Activated naive CD4-positive, alpha-beta T cell treated with anti-CD3 and anti-CD28 coated beads, Interleukin-2, amount 50 U/mL, for 16 hours (primary cell): ENCODE results near the gene KCNH1.

ENCODE experiments used
- DNase-seq: peaks from one replicate; pipeline ENCODE4 v3.0.0-alpha.2; 2020

Gene KCNH1

GRCh38 chr1:210853276-210853675 is 280.7 kb downstream of the KCNH1 start:
- no peak for DNase-seq

DNA sequence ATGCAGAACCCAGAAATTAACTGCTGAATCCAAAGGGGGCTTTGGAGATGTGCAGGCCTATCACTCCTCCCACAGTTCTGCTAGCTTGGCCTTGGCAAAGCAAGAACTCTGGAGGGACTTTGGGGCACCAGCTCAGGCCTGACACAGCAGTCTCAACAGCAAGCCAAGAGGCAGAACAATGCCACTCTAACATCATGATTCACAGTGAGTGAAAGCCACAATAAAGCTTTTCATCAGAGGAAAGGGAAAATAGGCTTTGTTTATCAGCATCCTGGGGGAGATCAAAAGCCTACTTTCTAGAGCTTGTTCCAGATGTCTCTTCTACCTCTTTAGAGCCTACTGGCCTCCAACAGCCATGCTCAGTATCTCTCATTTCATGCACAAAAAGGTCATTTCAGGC is 283.4 kb downstream of the KCNH1 start:
- DNase-seq: no peak

- DNase-seq: no peak
These were observed 285.5 kb downstream of the KCNH1 start for GRCh38 chr1:210848474-210848873.

- DNase-seq: no peak
These were observed 291.9 kb downstream of the KCNH1 start for GRCh38 chr1:210841926-210842625.

- no peak for DNase-seq
These were observed 303.6 kb downstream of the KCNH1 start for GRCh38 chr1:210830034-210831028.

GRCh38 chr1:210828996-210829596 is 304.9 kb downstream of the KCNH1 start:
- DNase-seq: no peak

DNA sequence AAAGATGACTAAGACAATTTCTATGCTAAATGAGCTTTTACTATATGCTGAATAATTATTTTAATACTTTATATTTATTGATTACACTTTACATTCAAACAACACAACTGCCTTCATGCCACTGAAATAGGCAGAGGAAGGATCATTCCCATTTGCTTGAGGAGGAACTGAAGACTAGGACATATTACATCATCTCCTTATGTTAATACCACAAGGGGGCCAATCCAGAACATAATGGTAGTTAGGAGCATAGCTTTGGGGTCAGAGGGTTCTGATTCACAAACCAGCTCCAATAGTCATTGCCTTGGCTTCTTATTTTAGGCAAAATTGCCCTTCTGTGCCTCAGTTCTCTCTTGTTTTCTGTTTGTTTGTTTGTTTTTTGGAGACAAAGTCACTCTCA is 306.5 kb downstream of the KCNH1 start:
- DNase-seq: no peak

DNA sequence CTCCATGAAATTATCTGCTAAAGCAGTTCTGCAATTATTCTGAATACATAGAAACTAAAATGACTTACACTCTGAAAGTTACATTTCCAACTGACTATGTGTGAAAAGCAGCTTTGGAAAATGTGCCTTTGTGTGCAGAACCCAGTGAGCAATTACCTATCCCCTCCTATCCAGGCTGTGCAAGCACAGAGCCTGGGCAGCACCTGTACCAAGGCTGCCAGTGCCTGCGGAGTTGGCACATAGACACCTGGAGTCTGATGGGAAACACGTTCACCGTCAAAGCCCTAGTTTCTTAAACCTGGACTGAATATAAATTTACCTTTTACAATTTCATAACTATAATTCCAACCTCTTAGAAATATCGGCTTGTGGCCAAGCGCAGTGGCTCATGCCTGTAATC is 307.3 kb downstream of the KCNH1 start:
- DNase-seq: no peak

DNA sequence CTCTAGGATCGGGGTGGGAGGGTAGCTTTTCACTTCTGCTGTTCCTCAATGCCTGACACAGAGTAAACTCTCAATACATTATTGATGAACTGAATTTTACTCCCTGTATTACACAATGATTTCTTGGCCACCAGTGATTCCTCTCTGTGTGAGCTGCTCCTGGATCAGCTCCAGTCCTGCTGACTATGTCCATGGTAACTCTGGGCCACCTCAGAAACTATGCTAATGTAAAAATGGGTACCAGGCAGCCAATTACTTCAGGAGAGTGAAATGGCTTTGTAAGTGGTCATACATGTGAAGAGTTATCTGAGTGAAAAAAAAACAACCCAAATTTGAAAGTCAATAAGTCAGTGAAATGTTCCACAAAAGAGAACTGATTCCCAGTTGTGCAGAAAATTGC is 311.0 kb downstream of the KCNH1 start:
- no peak for DNase-seq

- no peak for DNase-seq
These were observed 311.7 kb downstream of the KCNH1 start for GRCh38 chr1:210822241-210822640.

DNA sequence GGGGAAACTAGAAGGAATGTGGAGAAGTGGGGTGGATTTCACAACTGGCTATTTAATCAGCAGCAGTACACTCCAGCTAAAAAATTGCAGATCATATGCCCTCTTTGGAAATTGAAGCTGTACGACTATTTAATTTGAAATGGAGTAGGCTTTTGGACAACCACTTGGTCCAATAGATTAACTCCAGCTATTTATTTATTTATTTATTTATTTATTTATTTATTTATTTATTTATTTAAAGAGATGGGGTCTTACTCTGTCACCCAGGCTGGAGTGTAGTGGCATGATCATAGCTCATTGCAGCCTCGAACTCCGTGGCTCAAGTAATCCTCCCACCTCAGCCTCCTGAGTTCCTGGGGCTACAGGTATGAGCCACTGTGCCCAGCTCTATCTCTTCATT is 312.3 kb downstream of the KCNH1 start:
- DNase-seq: no peak

- no peak for DNase-seq
These were observed 314.7 kb downstream of the KCNH1 start for GRCh38 chr1:210819266-210819665.

GRCh38 chr1:210817385-210818275 is 316.3 kb downstream of the KCNH1 start:
- DNase-seq: no peak

- DNase-seq: no peak
These were observed 318.1 kb downstream of the KCNH1 start for GRCh38 chr1:210815641-210816550.

GRCh38 chr1:210814382-210815123 is 319.4 kb downstream of the KCNH1 start:
- DNase-seq: no peak

DNA sequence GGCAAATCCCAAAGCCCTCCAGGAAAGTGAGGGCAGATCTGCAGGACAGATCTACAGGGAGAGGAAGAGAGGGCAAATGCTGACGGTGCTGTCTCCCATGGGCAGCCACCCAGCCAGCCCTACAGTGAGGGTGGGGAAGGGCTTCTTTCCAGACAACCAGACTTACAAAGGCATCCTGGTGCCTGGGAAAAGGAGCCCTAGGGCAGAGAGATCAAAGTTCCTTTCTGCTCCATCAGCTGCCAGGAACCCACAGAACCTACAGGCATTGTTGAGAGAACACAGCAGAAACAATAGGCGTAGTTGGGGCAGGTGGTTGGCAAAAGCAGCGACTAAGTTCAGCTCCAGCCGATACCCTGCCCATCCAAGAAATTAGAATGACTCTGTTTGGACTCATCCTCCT is 332.4 kb downstream of the KCNH1 start:
- DNase-seq: no peak

GRCh38 chr1:210800756-210801155 is 333.2 kb downstream of the KCNH1 start:
- DNase-seq: no peak

DNA sequence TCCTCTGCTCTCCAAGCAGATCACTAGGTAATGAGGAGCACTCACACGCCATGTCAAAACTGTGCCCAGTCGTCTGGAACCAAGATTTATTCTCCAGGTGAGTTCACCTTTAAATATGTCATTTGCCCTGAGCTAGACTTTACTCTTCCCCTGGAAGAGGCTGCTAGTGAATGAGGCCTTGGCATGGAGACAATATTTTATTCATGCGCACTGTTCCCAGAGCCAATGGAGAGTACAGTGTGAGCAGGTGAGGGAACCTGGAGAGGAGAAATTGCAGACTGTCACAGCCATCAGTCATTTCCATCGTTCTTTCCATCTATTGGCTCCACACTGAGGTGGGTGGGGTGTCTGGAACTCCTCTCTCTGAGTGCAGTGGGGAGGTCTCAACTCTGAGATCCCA is 333.6 kb downstream of the KCNH1 start:
- no peak for DNase-seq

- DNase-seq: no peak
These were observed 336.5 kb downstream of the KCNH1 start for GRCh38 chr1:210797422-210797821.

DNA sequence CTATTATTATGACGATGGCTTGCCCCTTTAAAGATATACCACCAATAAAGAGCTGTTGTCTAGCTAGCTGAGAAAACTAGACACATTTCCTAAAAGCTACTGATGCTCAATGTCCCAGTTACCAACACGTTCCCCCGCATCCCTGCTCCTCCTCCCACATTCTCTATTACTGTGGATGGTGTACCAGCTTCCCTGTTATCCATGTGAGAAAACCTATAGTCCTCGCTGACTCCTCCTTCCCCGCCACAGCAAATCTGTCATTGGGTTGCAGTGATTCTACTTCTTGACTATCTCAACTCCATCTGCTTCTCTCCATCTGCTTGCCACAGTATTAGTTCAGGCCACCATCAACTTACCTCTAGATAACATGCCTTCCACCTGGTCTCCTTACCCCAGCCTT is 337.5 kb downstream of the KCNH1 start:
- DNase-seq: no peak

- DNase-seq: no peak
These were observed 339.5 kb downstream of the KCNH1 start for GRCh38 chr1:210794445-210794844.
